Raji (cell line): ENCODE measurements around the gene FRMD4A.

Source experiments
- POLR2A ChIP-seq: IDR thresholded peaks from 2 replicates; pipeline ENCODE4 v1.6.1; 2011; ENCODE audit warnings: low read depth, low read length, control low read depth; ENCODE audit not compliant: insufficient read depth

FRMD4A gene

GRCh38 chr10:13712837-13713581, 617.7 kb downstream of the FRMD4A start:
- no peak for TF ChIP-seq POLR2A

- no peak for TF ChIP-seq POLR2A
Measured at GRCh38 chr10:13712476-13712836, 618.3 kb downstream of the FRMD4A start.

- no peak for TF ChIP-seq POLR2A
Measured at GRCh38 chr10:13711291-13711690, 619.4 kb downstream of the FRMD4A start.

GRCh38 chr10:13709931-13710650, 620.6 kb downstream of the FRMD4A start:
- TF ChIP-seq POLR2A = no peak

GRCh38 chr10:13708256-13708990, 622.3 kb downstream of the FRMD4A start:
- no peak for TF ChIP-seq POLR2A

- no peak for TF ChIP-seq POLR2A
Measured at GRCh38 chr10:13707156-13707881, 623.4 kb downstream of the FRMD4A start.

- no peak for TF ChIP-seq POLR2A
Measured at GRCh38 chr10:13706604-13707003, 624.1 kb downstream of the FRMD4A start.

- no peak for TF ChIP-seq POLR2A
Measured at GRCh38 chr10:13706175-13706574, 624.5 kb downstream of the FRMD4A start.

- no peak for TF ChIP-seq POLR2A
Measured at GRCh38 chr10:13705526-13706174, 625.1 kb downstream of the FRMD4A start.

GRCh38 chr10:13704964-13705363, 625.8 kb downstream of the FRMD4A start:
- TF ChIP-seq POLR2A = no peak

- TF ChIP-seq POLR2A = no peak
Measured at GRCh38 chr10:13703997-13704536, 626.7 kb downstream of the FRMD4A start.

- no peak for TF ChIP-seq POLR2A
Measured at GRCh38 chr10:13703101-13703818, 627.5 kb downstream of the FRMD4A start.

GRCh38 chr10:13701157-13701919, 629.4 kb downstream of the FRMD4A start:
- TF ChIP-seq POLR2A = no peak
